ENCODE measurements around the gene TMED3. TPM values are rescaled to one million over a fixed set of nuclear protein-coding genes. Genes with fewer than 3 reads are reported as not detected.

Gene TMED3
- total and polyA plus RNA-seq, 9 of the 15 experiments (the other 6 are each of a cell fraction or from before 2014, with no cell fraction given) = 6.1 to 89.6 (median 51.4) TPM

GRCh38 chr15:79340315-79340602 lies 29.3 kb downstream of the TMED3 start:
- Histone ChIP-seq H3K9ac (ENCODE audit: insufficient read depth in 1 of 2, low read depth in 2 of 2, low read length in 2 of 2) (no peak overlapping the region), H3K27ac (ENCODE audit: extremely low read depth, low read depth, low read length) (no peak overlapping the region), H3K4me3 (no peak overlapping the region), H3K79me2 (ENCODE audit: control insufficient read depth, insufficient read depth, low read length) (no peaks in the 10 kb centered on the region), H3K4me1 (replicated peaks in 1 of 2; ENCODE audit: control insufficient read depth in 2 of 2, insufficient read depth in 2 of 2, low read length in 2 of 2) (no peaks in the 10 kb centered on the region), H2AFZ (ENCODE audit: low read depth, low read length) (no peak overlapping the region), H3K4me2 (ENCODE audit: insufficient read depth, low read length) (no peak overlapping the region), H3K9me1 (ENCODE audit: control insufficient read depth, insufficient read depth, low read length) (no peaks in the 10 kb centered on the region), H3K27me3 (ENCODE audit: control insufficient read depth in 2 of 2, insufficient read depth in 2 of 2, low read length in 2 of 2) (no peaks in the 10 kb centered on the region), H3K36me3 (ENCODE audit: control insufficient read depth, insufficient read depth, low read length) (no peaks in the 10 kb centered on the region), H3K9me3 (replicated peaks; ENCODE audit: control insufficient read depth, insufficient read depth, low read depth, low read length) (no peaks in the 10 kb centered on the region), H4K20me1 (replicated peaks; ENCODE audit: control insufficient read depth, insufficient read depth, low read length) (no peaks in the 10 kb centered on the region)
- no peak for FAIRE-seq
- WGBS (ENCODE audit: insufficient coverage, low coverage, missing lambda C conversion rate) = 37% methylated on average over 5 of the region's 5 CpGs
- ATAC-seq = no peak
- no peak for TF ChIP-seq IRF1 (CRISPR knock-in tag; IDR thresholded peaks at IDR 0.05; ENCODE audit: borderline replicate concordance)
- TF ChIP-seq CTCF (IDR thresholded peaks at IDR 0.05 in 2 of 3, conservative IDR thresholded peaks at IDR 0.05 in 1 of 3; ENCODE audit: insufficient read depth in 2 of 3, low read depth in 1 of 3, low read length in 3 of 3) = 0 out of 6 replicates have a peak, but pooled peaks of 1 of the 3 experiments have one; percentile 10
- in situ Hi-C loops (cut with MboI) = no loop called here
- no peak for DNase-seq (ENCODE audit: extremely low read depth in 1 of 4, low spot score in 3 of 4)
- intact Hi-C loops (cut with micrococcal nuclease) = loop anchor here (1.0 to 5.0 kb wide), 2 partner anchors 42 to 256 kb away; no protein-coding TSS in a partner anchor
- POLR2A ChIA-PET = interaction anchor here (0.6 to 1.0 kb wide), 2 partner anchors 15 to 393 kb away, joined by 3 read pairs; no protein-coding TSS in a partner anchor
- no TSS peak for BruUV-seq (replicated peaks)
- CTCF ChIA-PET (ENCODE audit: low intra/inter-chr PET ratio) = interaction anchor here (0.6 to 3.1 kb wide), 6 partner anchors 96 to 1651 kb away, joined by 3 to 28 read pairs (median 4); no protein-coding TSS in a partner anchor
